ENCODE results near the gene ZNF155. TPM values are rescaled to one million over a fixed set of nuclear protein-coding genes. Genes with fewer than 3 reads are reported as not detected.

Gene ZNF155
- total RNA-seq, 4 donors from 2014 or later, result 8.7 to 20.8 (median 16.0) TPM

DNA sequence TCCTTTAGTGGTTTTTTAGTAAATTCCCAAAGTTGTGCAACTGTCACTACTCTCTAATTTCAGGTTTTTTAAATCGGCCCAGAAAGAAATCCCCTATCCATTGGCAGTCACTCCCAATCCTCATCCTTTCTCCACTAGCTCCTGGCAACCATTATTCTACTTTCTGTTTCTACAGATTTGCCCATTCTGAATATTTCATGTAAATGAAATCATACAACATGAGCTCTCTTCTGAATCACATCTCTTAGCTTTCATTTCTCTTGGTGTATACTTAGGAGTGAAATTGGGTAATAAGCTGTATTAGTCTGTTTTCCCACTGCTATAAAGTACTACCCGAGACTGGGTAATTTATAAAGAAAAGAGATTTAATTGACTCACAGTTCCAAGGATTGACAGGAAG is 58.2 kb downstream of the ZNF155 start:
- no peak overlapping the region for H3K27ac ChIP-seq
- H3K9me3 ChIP-seq, result no peaks in the 10 kb centered on the region
- intact Hi-C loops (cut with DNase I), result no loop called here

More for the DNA sequence above, 58.2 kb downstream of the ZNF155 start:
- DNase-seq, result no peak
- no peak overlapping the region for H3K4me3 ChIP-seq (replicated peaks in 1 of 3)
- H3K4me1 ChIP-seq, result no peaks in the 10 kb centered on the region
- TF ChIP-seq POLR2A (IDR thresholded peaks at IDR 0.05), result no peak
- TF ChIP-seq, protein P1, sequence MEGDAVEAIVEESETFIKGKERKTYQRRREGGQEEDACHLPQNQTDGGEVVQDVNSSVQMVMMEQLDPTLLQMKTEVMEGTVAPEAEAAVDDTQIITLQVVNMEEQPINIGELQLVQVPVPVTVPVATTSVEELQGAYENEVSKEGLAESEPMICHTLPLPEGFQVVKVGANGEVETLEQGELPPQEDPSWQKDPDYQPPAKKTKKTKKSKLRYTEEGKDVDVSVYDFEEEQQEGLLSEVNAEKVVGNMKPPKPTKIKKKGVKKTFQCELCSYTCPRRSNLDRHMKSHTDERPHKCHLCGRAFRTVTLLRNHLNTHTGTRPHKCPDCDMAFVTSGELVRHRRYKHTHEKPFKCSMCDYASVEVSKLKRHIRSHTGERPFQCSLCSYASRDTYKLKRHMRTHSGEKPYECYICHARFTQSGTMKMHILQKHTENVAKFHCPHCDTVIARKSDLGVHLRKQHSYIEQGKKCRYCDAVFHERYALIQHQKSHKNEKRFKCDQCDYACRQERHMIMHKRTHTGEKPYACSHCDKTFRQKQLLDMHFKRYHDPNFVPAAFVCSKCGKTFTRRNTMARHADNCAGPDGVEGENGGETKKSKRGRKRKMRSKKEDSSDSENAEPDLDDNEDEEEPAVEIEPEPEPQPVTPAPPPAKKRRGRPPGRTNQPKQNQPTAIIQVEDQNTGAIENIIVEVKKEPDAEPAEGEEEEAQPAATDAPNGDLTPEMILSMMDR (IDR thresholded peaks at IDR 0.05), result no peak
- no peaks in the 10 kb centered on the region for H3K27me3 ChIP-seq
- WGBS, 2 donors, result 80 to 81% methylated on average over 2 of the region's 2 CpGs
- H3K36me3 ChIP-seq, result no peaks in the 10 kb centered on the region

Small RNA genes within 50 kb of the gene (small RNA-seq; reads per million reads assigned to genes)
- not detected for gene AC006213.5

Other genes starting within 250 kb of the ZNF155 start
- 10 to 100 TPM; 15.5 to 34.4 (median 18.8) TPM for gene SMG9, start 229.2 kb upstream of the ZNF155 start, total RNA-seq
- gene KCNN4, start 203.2 kb upstream of the ZNF155 start, total RNA-seq, result 1 to 10 TPM in 2 of 4 donors, under 1 TPM in 2; 0.29 to 1.7 (median 1.0) TPM
- gene LYPD5, start 181.7 kb upstream of the ZNF155 start, total RNA-seq, result 1 to 10 TPM; 1.6 to 7.6 (median 2.5) TPM
- gene ZNF283, start 156.9 kb upstream of the ZNF155 start, total RNA-seq, result 10 to 100 TPM in 3 of 4 donors, 1 to 10 TPM in 1; 9.9 to 29.1 (median 18.9) TPM
- 1 to 10 TPM in 3 of 4 donors, under 1 TPM in 1; 0.89 to 2.5 (median 2.0) TPM for gene ZNF404, start 100.2 kb upstream of the ZNF155 start, total RNA-seq
- gene ZNF45, start 48.9 kb upstream of the ZNF155 start, total RNA-seq, result 10 to 100 TPM; 17.4 to 19.7 (median 18.3) TPM
- 10 to 100 TPM in 2 of 4 donors, 1 to 10 TPM in 2; 5.9 to 17.2 (median 9.9) TPM for gene ZNF221, start 33.0 kb upstream of the ZNF155 start, total RNA-seq
- 1 to 10 TPM; 4.6 to 8.0 (median 5.2) TPM for gene ZNF230, start 18.8 kb downstream of the ZNF155 start, total RNA-seq
- gene ZNF222, start 41.2 kb downstream of the ZNF155 start, total RNA-seq, result 1 to 10 TPM; 3.3 to 7.0 (median 5.0) TPM
- gene ZNF223, start 67.8 kb downstream of the ZNF155 start, total RNA-seq, result 10 to 100 TPM in 2 of 4 donors, 1 to 10 TPM in 2; 5.1 to 10.6 (median 10.0) TPM
- 1 to 10 TPM; 2.6 to 4.9 (median 2.8) TPM for gene ZNF284, start 88.0 kb downstream of the ZNF155 start, total RNA-seq
- 10 to 100 TPM; 31.9 to 47.4 (median 36.7) TPM for gene ZNF224, start 110.2 kb downstream of the ZNF155 start, total RNA-seq
- 1 to 10 TPM; 4.0 to 8.3 (median 6.3) TPM for gene ZNF225, start 129.2 kb downstream of the ZNF155 start, total RNA-seq
- gene ZNF234, start 157.4 kb downstream of the ZNF155 start, total RNA-seq, result 10 to 100 TPM in 3 of 4 donors, 1 to 10 TPM in 1; 8.1 to 12.7 (median 11.3) TPM
- gene ZNF226, start 180.9 kb downstream of the ZNF155 start, total RNA-seq, result 10 to 100 TPM; 19.3 to 50.0 (median 37.8) TPM
- gene ZNF227, start 228.3 kb downstream of the ZNF155 start, total RNA-seq, result 10 to 100 TPM; 12.4 to 44.7 (median 18.4) TPM

Data from thyroid gland (tissue), 4 donors.